Stimulated activated CD4-positive, alpha-beta T cell treated with anti-CD3 and anti-CD28 coated beads, Interleukin-12 subunit alpha, Interleukin-12 subunit beta, amount 100 ng/mL, for 24 hours (primary cell): Measurements from ENCODE around the gene SPOCK1.

ENCODE experiments used
- DNase-seq, 2 experiments: peaks; one replicate each; pipeline ENCODE4 v3.0.0-alpha.2; 2020; ENCODE audit warnings: low read depth in 2 of 2

The SPOCK1 gene

GRCh38 chr5:137329586-137330296, 169.4 kb downstream of the SPOCK1 start:
- no peak for DNase-seq

- no peak for DNase-seq
Observed at GRCh38 chr5:137328991-137329390, 170.1 kb downstream of the SPOCK1 start.

GRCh38 chr5:137328463-137328862, 170.7 kb downstream of the SPOCK1 start:
- DNase-seq: no peak

GRCh38 chr5:137325721-137326120, 173.4 kb downstream of the SPOCK1 start:
- no peak for DNase-seq

- DNase-seq: no peak
Observed at GRCh38 chr5:137320056-137321045, 178.8 kb downstream of the SPOCK1 start.

GRCh38 chr5:137318027-137318426, 181.1 kb downstream of the SPOCK1 start:
- no peak for DNase-seq

GRCh38 chr5:137316346-137316736, 182.8 kb downstream of the SPOCK1 start:
- no peak for DNase-seq

GRCh38 chr5:137315534-137316345, 183.4 kb downstream of the SPOCK1 start:
- no peak for DNase-seq

- DNase-seq: no peak
Observed at GRCh38 chr5:137315109-137315508, 184.0 kb downstream of the SPOCK1 start.

GRCh38 chr5:137313526-137314175, 185.5 kb downstream of the SPOCK1 start:
- no peak for DNase-seq

GRCh38 chr5:137312011-137312410, 187.1 kb downstream of the SPOCK1 start:
- DNase-seq: no peak

- no peak for DNase-seq
Observed at GRCh38 chr5:137310051-137310730, 188.9 kb downstream of the SPOCK1 start.

- DNase-seq: no peak
Observed at GRCh38 chr5:137309290-137309689, 189.8 kb downstream of the SPOCK1 start.

- DNase-seq: no peak
Observed at GRCh38 chr5:137308311-137308710, 190.8 kb downstream of the SPOCK1 start.

GRCh38 chr5:137306903-137307302, 192.2 kb downstream of the SPOCK1 start:
- no peak for DNase-seq

GRCh38 chr5:137305971-137306602, 193.0 kb downstream of the SPOCK1 start:
- DNase-seq: no peak

GRCh38 chr5:137304226-137304874, 194.8 kb downstream of the SPOCK1 start:
- DNase-seq: no peak

GRCh38 chr5:137303509-137303908, 195.6 kb downstream of the SPOCK1 start:
- no peak for DNase-seq

GRCh38 chr5:137300411-137301240, 198.5 kb downstream of the SPOCK1 start:
- DNase-seq: no peak
